SHP77 treated with DMSO at 0.1 percent for 48 hours (cell line): ENCODE data around the gene SEC14L1.

ENCODE experiments used
- DNase-seq: peaks from one replicate; lab custom pipeline; 2025; lab: John Stamatoyannopoulos, UW

SEC14L1 gene

GRCh38 chr17:77193653-77194052, 52.9 kb downstream of the SEC14L1 start:
- DNase-seq = no peak

GRCh38 chr17:77194179-77194578, 53.4 kb downstream of the SEC14L1 start:
- DNase-seq = no peak

- no peak for DNase-seq
Observed at GRCh38 chr17:77196251-77196650, 55.5 kb downstream of the SEC14L1 start.

- no peak for DNase-seq
Observed at GRCh38 chr17:77197115-77197514, 56.3 kb downstream of the SEC14L1 start.

GRCh38 chr17:77200711-77201110, 59.9 kb downstream of the SEC14L1 start:
- no peak for DNase-seq

- DNase-seq = no peak
Observed at GRCh38 chr17:77203436-77203835, 62.7 kb downstream of the SEC14L1 start.

- DNase-seq = no peak
Observed at GRCh38 chr17:77203846-77204245, 63.1 kb downstream of the SEC14L1 start.

GRCh38 chr17:77204536-77204935, 63.8 kb downstream of the SEC14L1 start:
- no peak for DNase-seq

- DNase-seq = no peak
Observed at GRCh38 chr17:77205396-77206125, 64.8 kb downstream of the SEC14L1 start.

- DNase-seq = no peak
Observed at GRCh38 chr17:77206158-77206956, 65.6 kb downstream of the SEC14L1 start.

- DNase-seq = no peak
Observed at GRCh38 chr17:77207689-77208216, 67.0 kb downstream of the SEC14L1 start.

- peak; percentile 66 for DNase-seq
Observed at GRCh38 chr17:77208217-77208808, 67.5 kb downstream of the SEC14L1 start.

- no peak for DNase-seq
Observed at GRCh38 chr17:77208856-77209255, 68.1 kb downstream of the SEC14L1 start.

GRCh38 chr17:77209330-77209748, 68.6 kb downstream of the SEC14L1 start:
- DNase-seq = peak; percentile 83

- peak; percentile 44 for DNase-seq
Observed at GRCh38 chr17:77210331-77210730, 69.6 kb downstream of the SEC14L1 start.

GRCh38 chr17:77210946-77211541, 70.3 kb downstream of the SEC14L1 start:
- DNase-seq = no peak

- DNase-seq = no peak
Observed at GRCh38 chr17:77211681-77212080, 70.9 kb downstream of the SEC14L1 start.

GRCh38 chr17:77212081-77212832, 71.5 kb downstream of the SEC14L1 start:
- DNase-seq = no peak

- DNase-seq = no peak
Observed at GRCh38 chr17:77212833-77213777, 72.3 kb downstream of the SEC14L1 start.

GRCh38 chr17:77213778-77214132, 73.0 kb downstream of the SEC14L1 start:
- no peak for DNase-seq
